Activated CD4-positive, alpha-beta T cell treated with anti-CD3 and anti-CD28 coated beads, Interleukin-2, amount 50 U/mL, for 4 hours (primary cell): ENCODE results near the gene FBN1.

Experiments used
- DNase-seq, 2 experiments: peaks; one replicate each; pipeline ENCODE4 v3.0.0-alpha.2; 2020

Gene FBN1

GRCh38 chr15:48578965-48579364 lies 66.5 kb downstream of the FBN1 start:
- DNase-seq, result no peak

GRCh38 chr15:48577469-48577868 lies 68.0 kb downstream of the FBN1 start:
- DNase-seq, result no peak

- no peak for DNase-seq
These were observed 71.3 kb downstream of the FBN1 start for GRCh38 chr15:48574187-48574586.

- no peak for DNase-seq
These were observed 71.7 kb downstream of the FBN1 start for GRCh38 chr15:48573780-48574179.

GRCh38 chr15:48572823-48573222 lies 72.7 kb downstream of the FBN1 start:
- DNase-seq, result no peak

GRCh38 chr15:48571510-48571909 lies 74.0 kb downstream of the FBN1 start:
- DNase-seq, result no peak

- DNase-seq, result no peak
These were observed 74.7 kb downstream of the FBN1 start for GRCh38 chr15:48570822-48571221.

GRCh38 chr15:48569591-48570302 lies 75.8 kb downstream of the FBN1 start:
- DNase-seq, result no peak

- DNase-seq, result no peak
These were observed 78.8 kb downstream of the FBN1 start for GRCh38 chr15:48566668-48567067.

- no peak for DNase-seq
These were observed 79.7 kb downstream of the FBN1 start for GRCh38 chr15:48565560-48566482.

- DNase-seq, result no peak
These were observed 80.8 kb downstream of the FBN1 start for GRCh38 chr15:48564690-48565089.

- no peak for DNase-seq
These were observed 81.6 kb downstream of the FBN1 start for GRCh38 chr15:48563934-48564333.

GRCh38 chr15:48560321-48561051 lies 85.0 kb downstream of the FBN1 start:
- no peak for DNase-seq

GRCh38 chr15:48559285-48559684 lies 86.2 kb downstream of the FBN1 start:
- DNase-seq, result no peak

GRCh38 chr15:48558226-48558625 lies 87.3 kb downstream of the FBN1 start:
- DNase-seq, result no peak

GRCh38 chr15:48557335-48557734 lies 88.2 kb downstream of the FBN1 start:
- no peak for DNase-seq

GRCh38 chr15:48556159-48556897 lies 89.2 kb downstream of the FBN1 start:
- DNase-seq, result no peak

- no peak for DNase-seq
These were observed 90.1 kb downstream of the FBN1 start for GRCh38 chr15:48555241-48555881.

- no peak for DNase-seq
These were observed 91.4 kb downstream of the FBN1 start for GRCh38 chr15:48554112-48554511.

GRCh38 chr15:48553559-48553958 lies 92.0 kb downstream of the FBN1 start:
- no peak for DNase-seq

- DNase-seq, result no peak
These were observed 94.5 kb downstream of the FBN1 start for GRCh38 chr15:48550822-48551525.

- no peak for DNase-seq
These were observed 97.1 kb downstream of the FBN1 start for GRCh38 chr15:48548455-48548854.
